H1 (cell line): ENCODE results near the gene PAOX. TPM values are rescaled to one million over a fixed set of nuclear protein-coding genes. Genes with fewer than 3 reads are reported as not detected.

ENCODE experiments used
- CTCF ChIA-PET: fragments of 300-600 bp; sonication (Branson Sonifier 250); formaldehyde crosslinking; loops from one replicate; lab custom pipeline; 2021; ENCODE audit not compliant: partially characterized antibody; lab: Charles Lee
- POLR2A ChIA-PET: fragments of 300-600 bp; sonication (Branson Sonifier 250); formaldehyde crosslinking; loops from one replicate; lab custom pipeline; 2021; ENCODE audit warnings: inconsistent platforms; ENCODE audit not compliant: partially characterized antibody; lab: Charles Lee
- DNase-seq, 2 experiments: peaks; one replicate each; pipeline versions ENCODE4 v3.0.0 to v3.0.0-alpha.2; 2010 to 2022; ENCODE audit warnings: low spot score in 2 of 2, low read depth in 1 of 2, mixed read lengths in 1 of 2
- FAIRE-seq: peaks from 2 replicates; lab custom pipeline; 2011; peaks lifted over from hg19 to GRCh38; lab: Jason Lieb, UNC
- H2AFZ ChIP-seq: 2 replicates; pipeline ENCODE4 v1.8.1; 2012; ENCODE audit warnings: low read length, inconsistent platforms
- H2AK5ac ChIP-seq: 2 replicates; pipeline ENCODE4 v1.6.1; 2013; ENCODE audit warnings: low read depth, low read length
- H2BK120ac ChIP-seq: replicated peaks from 2 replicates; pipeline ENCODE3; 2013; ENCODE audit warnings: low read depth, low read length, inconsistent platforms
- H2BK12ac ChIP-seq: 2 replicates; pipeline ENCODE4 v1.6.1; 2013; ENCODE audit warnings: low read depth, low read length
- H2BK15ac ChIP-seq: 2 replicates; pipeline ENCODE4 v1.6.1; 2013; ENCODE audit warnings: low read length
- H2BK20ac ChIP-seq: 2 replicates; pipeline ENCODE4 v1.6.1; 2013; ENCODE audit warnings: low read length
- H2BK5ac ChIP-seq: 2 replicates; pipeline ENCODE4 v1.6.1; 2013; ENCODE audit warnings: low read depth, low read length
- H3K14ac ChIP-seq: 2 replicates; pipeline ENCODE4 v1.6.1; 2013; ENCODE audit warnings: inconsistent platforms; ENCODE audit not compliant: insufficient read length
- H3K18ac ChIP-seq: 2 replicates; pipeline ENCODE4 v1.6.1; 2013; ENCODE audit warnings: low read length; ENCODE audit errors: extremely low read depth
- H3K23ac ChIP-seq: 2 replicates; pipeline ENCODE4 v1.6.1; 2013; ENCODE audit warnings: inconsistent platforms; ENCODE audit not compliant: insufficient read length
- H3K23me2 ChIP-seq: 2 replicates; pipeline ENCODE4 v1.6.1; 2013; ENCODE audit warnings: low read depth, low read length
- H3K27ac ChIP-seq: 2 replicates; pipeline ENCODE4 v1.6.1; 2011; ENCODE audit warnings: low read depth, low read length, inconsistent platforms
- H3K27me3 ChIP-seq, 4 experiments: replicated peaks in 1 of 4; 1 replicate in 1 of 4; 2 replicates in 3 of 4; pipeline versions ENCODE4 v1.6.1 to v1.8.1; 2011 to 2013; ENCODE audit warnings: low read length in 3 of 4, mild to moderate bottlenecking in 3 of 4, inconsistent platforms in 2 of 4, mixed read lengths in 2 of 4, moderate library complexity in 1 of 4; ENCODE audit not compliant: control insufficient read depth in 3 of 4, insufficient read depth in 3 of 4; ENCODE audit errors: extremely low read depth in 1 of 4
- H3K36me3 ChIP-seq, 4 experiments: 2 replicates each; pipeline versions ENCODE4 v1.6.1 to v1.8.1; 2011 to 2013; ENCODE audit warnings: mild to moderate bottlenecking in 4 of 4, low read length in 3 of 4, moderate library complexity in 2 of 4, control low read depth in 1 of 4, inconsistent platforms in 1 of 4; ENCODE audit not compliant: insufficient read depth in 4 of 4, control insufficient read depth in 2 of 4
- H3K4ac ChIP-seq: replicated peaks from 2 replicates; pipeline ENCODE3; 2013; ENCODE audit warnings: low read length, low read depth, mixed read lengths, inconsistent platforms; ENCODE audit not compliant: insufficient read length
- H3K4me1 ChIP-seq, 4 experiments: replicated peaks in 1 of 4; 1 replicate in 1 of 4; 2 replicates in 3 of 4; pipeline versions ENCODE4 v1.6.1 to v1.8.1; 2011 to 2013; ENCODE audit warnings: low read length in 3 of 4, inconsistent platforms in 2 of 4, mixed read lengths in 1 of 4; ENCODE audit not compliant: insufficient read depth in 4 of 4, control insufficient read depth in 3 of 4
- H3K4me2 ChIP-seq, 2 experiments: 2 replicates each; pipeline versions ENCODE4 v1.6.1 to v1.8.1; 2011 to 2013; ENCODE audit warnings: low read depth in 2 of 2, low read length in 2 of 2, control low read depth in 1 of 2, inconsistent platforms in 1 of 2, mild to moderate bottlenecking in 1 of 2; ENCODE audit not compliant: insufficient read depth in 1 of 2
- H3K4me3 ChIP-seq, 4 experiments: fragments of 200-600, 300-600 bp in 1 of 4; sonication (generic), shearing (Covaris generic), sonication (Bioruptor Twin) in 1 of 4; 2 replicates each; pipeline versions ENCODE4 v1.5.1 to v1.8.1; 2011 to 2016; ENCODE audit warnings: low read length in 4 of 4, low read depth in 3 of 4, control low read depth in 2 of 4, inconsistent platforms in 2 of 4, mild to moderate bottlenecking in 2 of 4, mixed read lengths in 1 of 4, moderate library complexity in 1 of 4; ENCODE audit not compliant: insufficient read depth in 2 of 4; ENCODE audit errors: extremely low read depth in 1 of 4
- H3K56ac ChIP-seq: replicated peaks from 2 replicates; pipeline ENCODE3; 2013; ENCODE audit warnings: low read depth, mild to moderate bottlenecking, mixed read lengths, low read length, inconsistent platforms; ENCODE audit not compliant: insufficient read length
- H3K79me1 ChIP-seq: 2 replicates; pipeline ENCODE4 v1.6.1; 2013; ENCODE audit warnings: low read depth, low read length, control low read depth
- H3K79me2 ChIP-seq, 2 experiments: 2 replicates each; pipeline versions ENCODE4 v1.6.1 to v1.8.1; 2012 to 2013; ENCODE audit warnings: low read length in 2 of 2, mild to moderate bottlenecking in 2 of 2, inconsistent platforms in 1 of 2; ENCODE audit not compliant: insufficient read depth in 2 of 2, control insufficient read depth in 1 of 2
- H3K9ac ChIP-seq, 4 experiments: replicated peaks in 1 of 4; 1 replicate in 1 of 4; 2 replicates in 3 of 4; pipeline versions ENCODE4 v1.6.1 to v1.8.1; 2011 to 2013; ENCODE audit warnings: low read depth in 3 of 4, low read length in 3 of 4, control low read depth in 2 of 4, mild to moderate bottlenecking in 2 of 4, moderate library complexity in 2 of 4, inconsistent platforms in 1 of 4; ENCODE audit errors: extremely low read depth in 1 of 4
- H3K9me3 ChIP-seq, 2 experiments: 2 replicates each; pipeline versions ENCODE4 v1.6.1 to v1.8.1; 2012 to 2013; ENCODE audit warnings: mild to moderate bottlenecking in 2 of 2, moderate library complexity in 2 of 2, control low read depth in 1 of 2, inconsistent platforms in 1 of 2, low read depth in 1 of 2, low read length in 1 of 2, mixed read lengths in 1 of 2; ENCODE audit not compliant: insufficient read depth in 2 of 2
- H4K20me1 ChIP-seq, 2 experiments: replicated peaks in 1 of 2; 2 replicates each; pipeline versions ENCODE3 to v1.8.1; 2011 to 2013; ENCODE audit warnings: inconsistent platforms in 2 of 2, low read length in 2 of 2, mild to moderate bottlenecking in 1 of 2; ENCODE audit not compliant: insufficient read depth in 2 of 2, control insufficient read depth in 1 of 2
- H4K5ac ChIP-seq: 2 replicates; pipeline ENCODE4 v1.6.1; 2013; ENCODE audit warnings: low read length, low read depth, mixed read lengths, inconsistent platforms; ENCODE audit not compliant: insufficient read length
- H4K8ac ChIP-seq: 2 replicates; pipeline ENCODE4 v1.8.0; 2013; ENCODE audit warnings: mild to moderate bottlenecking, moderate library complexity, low read length, inconsistent platforms; ENCODE audit not compliant: insufficient read depth; ENCODE audit errors: extremely low read depth
- H4K91ac ChIP-seq: replicated peaks from 2 replicates; pipeline ENCODE3; 2013; ENCODE audit warnings: low read length, mixed read lengths, inconsistent platforms; ENCODE audit not compliant: insufficient read length
- EP300 ChIP-seq, 2 experiments: IDR thresholded peaks; 1 replicate in 1 of 2; 2 replicates in 1 of 2; pipeline ENCODE4 v1.6.1; 2011 to 2012; ENCODE audit warnings: low read depth in 2 of 2, low read length in 2 of 2, mild to moderate bottlenecking in 2 of 2, borderline replicate concordance in 1 of 2, inconsistent platforms in 1 of 2, moderate library complexity in 1 of 2
- GTF2F1 ChIP-seq: IDR thresholded peaks from 2 replicates; pipeline ENCODE4 v1.6.1; 2012; ENCODE audit warnings: low read depth, low read length, improper control_type of control experiment, borderline replicate concordance
- HDAC2 ChIP-seq, 2 experiments: fragments of 300-600 bp in 1 of 2; sonication (generic) in 1 of 2; IDR thresholded peaks; 2 replicates each; pipeline ENCODE4 v1.6.1; 2011 to 2012; ENCODE audit warnings: low read depth in 2 of 2, low read length in 2 of 2, mild to moderate bottlenecking in 2 of 2, moderate library complexity in 2 of 2, borderline replicate concordance in 1 of 2, inconsistent platforms in 1 of 2
- KDM4A ChIP-seq: IDR thresholded peaks from one replicate; pipeline ENCODE4 v1.7.1; 2012; ENCODE audit warnings: low read depth, mild to moderate bottlenecking, moderate library complexity, low read length, inconsistent platforms; ENCODE audit not compliant: severe bottlenecking
- MAFK ChIP-seq: IDR thresholded peaks from 2 replicates; pipeline ENCODE4 v1.6.1; 2012; ENCODE audit warnings: low read depth, mild to moderate bottlenecking, improper control_type of control experiment, low read length
- NRF1 ChIP-seq: IDR thresholded peaks from 2 replicates; pipeline ENCODE4 v1.6.1; 2011; ENCODE audit warnings: mild to moderate bottlenecking, low read depth, low read length, improper control_type of control experiment
- SIN3A ChIP-seq, 2 experiments: IDR thresholded peaks in 1 of 2; conservative IDR thresholded peaks in 1 of 2; 2 replicates each; pipeline ENCODE4 v1.6.1; 2011 to 2012; ENCODE audit warnings: low read length in 2 of 2, improper control_type of control experiment in 1 of 2, low read depth in 1 of 2, mild to moderate bottlenecking in 1 of 2
- SP4 ChIP-seq: IDR thresholded peaks from 2 replicates; pipeline ENCODE4 v1.6.1; 2012; ENCODE audit warnings: low read length, inconsistent platforms
- WGBS, 2 experiments: shearing (Covaris generic) in 1 of 2; methylation state at CpG; one replicate each; pipeline versions ENCODE4 v1.1.6 to v1.1.7; 2013 to 2015; ENCODE audit warnings: low lambda C conversion rate in 2 of 2, mixed read lengths in 2 of 2, inconsistent platforms in 1 of 2, low coverage in 1 of 2, missing lambda C conversion rate in 1 of 2; ENCODE audit not compliant: insufficient replicate concordance in 2 of 2, insufficient coverage in 1 of 2, insufficient read length in 1 of 2; ENCODE audit errors: extremely low coverage in 1 of 2, missing lambda C conversion rate in 1 of 2; 5-methylcytosine and 5-hydroxymethylcytosine counted together
- polyA plus RNA-seq, 7 experiments: library from polyadenylated mRNA; depleted of rRNA in 3 of 7; stranded (reverse) in 5 of 7; unstranded in 2 of 7; fragments of >200 nt in 5 of 7; fragments of 200-250 nt in 2 of 7; gene quantifications; 1 replicate in 5 of 7; 2 replicates in 1 of 7; 4 replicates in 1 of 7; pipeline versions ENCODE4 v1.2.1 to v1.2.3, GENCODE V29; 2011 to 2013; ENCODE audit warnings: missing spikeins in 2 of 7, mixed read lengths in 2 of 7
- total RNA-seq: library from RNA; stranded (reverse); fragmentation: NEBNext Ultra II Directional; extraction: Animal tissue kit (Norgen Biotek cat#: 25700); gene quantifications from 2 replicates; pipeline ENCODE4 v1.2.1, GENCODE V29; 2021

Gene PAOX
- total and polyA plus RNA-seq, 2 of the 8 experiments (the other 6 are each of a cell fraction or from before 2014, with no cell fraction given), result 3.7 to 4.3 TPM

GRCh38 chr10:133365461-133366129, 13.5 kb upstream of the PAOX start:
- Histone ChIP-seq H3K9ac (no peak overlapping the region), H3K79me2 (no peaks in the 10 kb centered on the region), H3K27me3 (peaks cover 0 to under 1% (median 0%) of the 10 kb centered on the region in 4 experiments; a peak in 3 of 7 replicates), H3K36me3 (peaks cover 25 to 62% (median 53%) of the 10 kb centered on the region in 4 experiments), H3K4me1 (no peaks in the 10 kb centered on the region), H3K79me1 (no peaks in the 10 kb centered on the region), H2BK120ac (no peak overlapping the region), H2BK5ac (no peak overlapping the region; the same call in 1 of the 2 replicates), H3K9me3 (no peaks in the 10 kb centered on the region), H3K23me2 (no peaks in the 10 kb centered on the region), H2BK20ac (no peak overlapping the region), H2BK12ac (no peak overlapping the region), H3K56ac (no peak overlapping the region), H3K4me3 (no peak overlapping the region), H4K91ac (no peak overlapping the region), H4K5ac (no peak overlapping the region), H2BK15ac (no peak overlapping the region), H3K14ac (no peak overlapping the region), H3K4me2 (no peak overlapping the region), H2AFZ (no peak overlapping the region), H3K27ac (no peak overlapping the region), H2AK5ac (no peak overlapping the region), H3K23ac (no peak overlapping the region), H4K20me1 (peaks cover 7 to 12% of the 10 kb centered on the region in 2 experiments), H4K8ac (no peak overlapping the region; the same call in 1 of the 2 replicates), H3K18ac (no peak overlapping the region), H3K4ac (no peak overlapping the region)
- DNase-seq (no peak), FAIRE-seq (no peak)
- 90% methylated on average over 13 of the region's 13 CpGs; no CpG with 5 or more reads in 1 of the 2 experiments for WGBS, 2 experiments
- CTCF ChIA-PET, result no interaction called here
- POLR2A ChIA-PET, result interaction anchor here (1.1 kb wide), 1 partner anchor 33 kb away, joined by 3 read pairs; no protein-coding TSS in a partner anchor
- TF ChIP-seq HDAC2 (IDR thresholded peaks at IDR 0.05; ENCODE audit: borderline replicate concordance in 1 of 2, low read depth in 2 of 2, low read length in 2 of 2) (no peak), SIN3A (conservative IDR thresholded peaks at IDR 0.05 in 1 of 2, IDR thresholded peaks at IDR 0.05 in 1 of 2; ENCODE audit: low read depth in 1 of 2, low read length in 2 of 2) (no peak), EP300 (IDR thresholded peaks at IDR 0.05; ENCODE audit: borderline replicate concordance in 1 of 2, low read depth in 2 of 2, low read length in 2 of 2) (no peak), SP4 (no peak), GTF2F1 (no peak), KDM4A (no peak), MAFK (no peak), NRF1 (no peak)
